ENCODE measurements around the gene TIMMDC1. TPM values are rescaled to one million over a fixed set of nuclear protein-coding genes. Genes with fewer than 3 reads are reported as not detected.

Gene TIMMDC1
- total and polyA plus RNA-seq, 2 of the 4 experiments (the other 2 are of a cell fraction) = 52.5 to 56.6 TPM

- 60% methylated on average over 2 of the region's 9 CpGs; no CpG with 5 or more reads in 1 of the 2 experiments for WGBS, 2 experiments (ENCODE audit: extremely low coverage in 2 of 2, insufficient read length in 1 of 2)
These were observed 60.4 kb downstream of the TIMMDC1 start for GRCh38 chr3:119558626-119559317.

More at GRCh38 chr3:119558626-119559317, 60.4 kb downstream of the TIMMDC1 start:
- peaks cover 27% of the 10 kb centered on the region for H3K27me3 ChIP-seq (ENCODE audit: control insufficient read depth, insufficient read depth, low read length)
- no peak for TF ChIP-seq CTCF (conservative IDR thresholded peaks at IDR 0.05; ENCODE audit: low read depth, low read length)
- TF ChIP-seq POLR2A (IDR thresholded peaks at IDR 0.05; ENCODE audit: low read depth, low read length) = no peak
- TF ChIP-seq ELK1 (IDR thresholded peaks at IDR 0.05; ENCODE audit: borderline replicate concordance, low read depth, low read length) = no peak
- TF ChIP-seq NFE2L2 (IDR thresholded peaks at IDR 0.05; ENCODE audit: low read depth, low read length) = no peak
- TF ChIP-seq RCOR1 (IDR thresholded peaks at IDR 0.05; ENCODE audit: insufficient replicate concordance, low read length) = no peak
- TF ChIP-seq RFX5 (IDR thresholded peaks at IDR 0.05; ENCODE audit: low read depth, low read length) = no peak
- no peak for TF ChIP-seq CHD1 (IDR thresholded peaks at IDR 0.05; ENCODE audit: low read depth, low read length)
- TF ChIP-seq MAFK (IDR thresholded peaks at IDR 0.05; ENCODE audit: low read depth, low read length) = no peak
- TF ChIP-seq CEBPB (IDR thresholded peaks at IDR 0.05; ENCODE audit: low read depth, low read length) = no peak
- TF ChIP-seq SMC3 (IDR thresholded peaks at IDR 0.05; ENCODE audit: low read depth, low read length) = no peak
- TF ChIP-seq MXI1 (IDR thresholded peaks at IDR 0.05; ENCODE audit: borderline replicate concordance, low read depth, low read length) = no peak
- intact Hi-C loops (cut with micrococcal nuclease) = no loop called here
- no peak overlapping the region for H3K4me2 ChIP-seq (ENCODE audit: low read depth, low read length)
- no peaks in the 10 kb centered on the region for H3K9me3 ChIP-seq (ENCODE audit: control insufficient read depth, insufficient read depth, low read length)
- dilution Hi-C loops (cut with HindIII; ENCODE audit: low sequenced_read_pairs, unreplicated experiment) = no loop called here
- H3K9ac ChIP-seq (ENCODE audit: low read depth, low read length) = no peak overlapping the region
- no peak overlapping the region for H2BK5ac ChIP-seq (ENCODE audit: low read depth, low read length, poor library complexity, severe bottlenecking)
- BruUV-seq (replicated peaks) = no TSS peak
- H3K4me3 ChIP-seq (ENCODE audit: insufficient read depth, low read depth, low read length) = no peak overlapping the region
- no peak overlapping the region for H3K27ac ChIP-seq (ENCODE audit: insufficient read depth, low read length)
- no peak overlapping the region for H2BK20ac ChIP-seq (ENCODE audit: low read depth, low read length)
- no peaks in the 10 kb centered on the region for H3K9me1 ChIP-seq (ENCODE audit: insufficient read depth, low read length)
- no peak overlapping the region for H2BK120ac ChIP-seq (ENCODE audit: low read depth, low read length)
- in situ Hi-C loops (cut with MboI; ENCODE audit: low sequenced_read_pairs) = no loop called here
- no peak overlapping the region for H3K14ac ChIP-seq (replicated peaks; ENCODE audit: low read depth, low read length)
- DNase-seq (no peak), ATAC-seq (ENCODE audit: low read depth) (no peak)
- H4K8ac ChIP-seq (ENCODE audit: low read depth in 2 of 2, low read length in 2 of 2) = no peak overlapping the region
- no peaks in the 10 kb centered on the region for H4K20me1 ChIP-seq (ENCODE audit: insufficient read depth, low read length)
- H3K4ac ChIP-seq (ENCODE audit: low read depth, low read length) = no peak overlapping the region
- POLR2A ChIA-PET (ENCODE audit: unreplicated experiment) = no interaction called here
- H2BK15ac ChIP-seq (ENCODE audit: low read depth, low read length) = no peak overlapping the region
- no peak overlapping the region for H3K23ac ChIP-seq (ENCODE audit: low read depth, low read length)
- no peaks in the 10 kb centered on the region for H3K79me1 ChIP-seq (ENCODE audit: low read depth in 1 of 2, low read length in 2 of 2)
- no peak overlapping the region for H4K91ac ChIP-seq (ENCODE audit: insufficient read depth, low read depth, low read length)
- no peaks in the 10 kb centered on the region for H3K36me3 ChIP-seq (ENCODE audit: control insufficient read depth, insufficient read depth, low read length)
- H3K18ac ChIP-seq (ENCODE audit: low read depth, low read length) = no peak overlapping the region
- H2AK9ac ChIP-seq (replicated peaks; ENCODE audit: low read depth, low read length, poor library complexity) = no peak overlapping the region
- H3K56ac ChIP-seq (ENCODE audit: extremely low read depth, insufficient read depth, low read length) = no peak overlapping the region
- H4K5ac ChIP-seq (ENCODE audit: low read depth, low read length) = no peak overlapping the region
- CTCF ChIA-PET = no interaction called here
- H2AK5ac ChIP-seq (ENCODE audit: low read depth, low read length) = no peak overlapping the region
- no peak overlapping the region for H2AFZ ChIP-seq (replicated peaks; ENCODE audit: low read length, poor library complexity)
- H3K4me1 ChIP-seq (ENCODE audit: control insufficient read depth, insufficient read depth, low read length) = no peaks in the 10 kb centered on the region

Data from IMR-90 (cell line).